ENCODE results near the gene CD37. TPM values are rescaled to one million over a fixed set of nuclear protein-coding genes. Genes with fewer than 3 reads are reported as not detected.
"Not testable (repeated sequence)": the region's sequence is repeated elsewhere in the genome, so short reads cannot be mapped to it uniquely, and the experiment has no call there.

Gene CD37
- total RNA-seq, 1 experiment from 2014 or later = 0.76 TPM

- TF ChIP-seq SP1 (IDR thresholded peaks at IDR 0.05; ENCODE audit: low read depth) (no peak), EGR1 (IDR thresholded peaks at IDR 0.05; ENCODE audit: low read depth) (no peak), REST (IDR thresholded peaks at IDR 0.05; ENCODE audit: low read depth) (no peak), EZH2phosphoT487 (IDR thresholded peaks at IDR 0.05; ENCODE audit: borderline replicate concordance) (no peak), ELF1 (IDR thresholded peaks at IDR 0.05; ENCODE audit: borderline replicate concordance, low read depth) (no peak), CBX3 (IDR thresholded peaks at IDR 0.05; ENCODE audit: low read depth) (no peak), FOSL1 (IDR thresholded peaks at IDR 0.05; ENCODE audit: low read depth) (no peak), ZNF274 (IDR thresholded peaks at IDR 0.05; ENCODE audit: low read depth, low read length) (no peak), ATF3 (IDR thresholded peaks at IDR 0.05) (no peak), JUND (IDR thresholded peaks at IDR 0.05) (no peak)
- H3K9ac ChIP-seq (ENCODE audit: low read length) = no peak overlapping the region
- ATAC-seq = no peak
- no peaks in the 10 kb centered on the region; a peak in 1 of 4 replicates for H3K4me1 ChIP-seq (ENCODE audit: control insufficient read depth in 1 of 2, insufficient read depth in 2 of 2, low read length in 2 of 2)
- no peaks in the 10 kb centered on the region for H3K27me3 ChIP-seq (ENCODE audit: insufficient read depth, low read length)
- no peaks in the 10 kb centered on the region for H3K79me2 ChIP-seq (ENCODE audit: insufficient read depth, low read length)
- H3K9me3 ChIP-seq (ENCODE audit: control insufficient read depth in 1 of 2, insufficient read depth in 1 of 2, low read depth in 1 of 2, low read length in 2 of 2) = peaks cover 8 to 13% of the 10 kb centered on the region in 2 experiments; a peak in 2 of 4 replicates
- H3K27ac ChIP-seq (ENCODE audit: low read depth, low read length) = no peak overlapping the region
- no peak overlapping the region for H3K4me3 ChIP-seq (replicated peaks in 1 of 2; ENCODE audit: low read depth in 1 of 2, low read length in 2 of 2)
- no TSS peak for BruUV-seq (replicated peaks)
- H4K20me1 ChIP-seq (ENCODE audit: insufficient read depth) = no peaks in the 10 kb centered on the region
- CTCF ChIA-PET = no interaction called here
- no peak overlapping the region for H2AFZ ChIP-seq (ENCODE audit: low read depth, low read length, poor library complexity, severe bottlenecking)
- no peak for DNase-seq (ENCODE audit: low read depth, low spot score)
- RAD21 ChIA-PET (ENCODE audit: low non-redundant PET in 1 of 2, low total read pairs in 2 of 2, uncharacterized antibody in 2 of 2, unreplicated experiment in 2 of 2) = no interaction called here
- intact Hi-C loops (cut with micrococcal nuclease) = no loop called here
- no peaks in the 10 kb centered on the region for H3K36me3 ChIP-seq (ENCODE audit: control insufficient read depth in 1 of 2, insufficient read depth in 2 of 2, low read length in 2 of 2)
- H3K4me2 ChIP-seq (ENCODE audit: low read length) = no peak overlapping the region
- POLR2A ChIA-PET = no interaction called here
- no peaks in the 10 kb centered on the region for H3K9me2 ChIP-seq (ENCODE audit: insufficient read depth)
Measured at GRCh38 chr19:49371184-49371583, 36.0 kb downstream of the CD37 start.

DNA sequence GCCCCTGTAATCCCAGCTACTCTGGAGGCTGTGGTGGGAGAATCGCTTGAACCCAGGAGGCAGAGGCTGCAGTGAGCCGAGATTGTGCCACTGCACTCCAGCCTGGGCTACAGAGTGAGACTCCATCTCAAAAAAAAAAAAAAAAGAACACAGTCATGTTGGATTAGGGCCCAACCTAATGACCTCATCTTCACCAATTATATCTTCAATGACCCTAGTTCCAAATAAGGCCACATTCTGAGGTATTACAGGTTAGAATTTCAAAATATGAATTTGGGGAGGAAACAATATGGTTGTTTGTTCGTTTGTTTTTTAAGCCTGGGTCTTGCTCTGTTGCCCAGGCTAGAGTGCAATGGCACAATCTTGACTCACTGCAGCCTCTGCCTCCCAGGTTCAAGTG is 38.0 kb downstream of the CD37 start:
- H3K9ac ChIP-seq (ENCODE audit: low read length); H3K79me2 ChIP-seq (ENCODE audit: insufficient read depth, low read length); POLR2A ChIA-PET; RAD21 ChIA-PET (ENCODE audit: low non-redundant PET in 1 of 2, low total read pairs in 2 of 2, uncharacterized antibody in 2 of 2, unreplicated experiment in 2 of 2); intact Hi-C loops (cut with micrococcal nuclease); H3K9me2 ChIP-seq (ENCODE audit: insufficient read depth); H3K4me1 ChIP-seq (ENCODE audit: control insufficient read depth in 1 of 2, insufficient read depth in 2 of 2, low read length in 2 of 2); H3K27ac ChIP-seq (ENCODE audit: low read depth, low read length); ATAC-seq; H3K27me3 ChIP-seq (ENCODE audit: insufficient read depth, low read length); H3K4me3 ChIP-seq (replicated peaks in 1 of 2; ENCODE audit: low read depth in 1 of 2, low read length in 2 of 2); H4K20me1 ChIP-seq (ENCODE audit: insufficient read depth); H2AFZ ChIP-seq (ENCODE audit: low read depth, low read length, poor library complexity, severe bottlenecking); H3K4me2 ChIP-seq (ENCODE audit: low read length); DNase-seq (ENCODE audit: low read depth, low spot score); H3K36me3 ChIP-seq (ENCODE audit: control insufficient read depth in 1 of 2, insufficient read depth in 2 of 2, low read length in 2 of 2); BruUV-seq (replicated peaks); CTCF ChIA-PET: not testable (repeated sequence)
- peaks cover 8 to 13% of the 10 kb centered on the region in 2 experiments; a peak in 2 of 4 replicates for H3K9me3 ChIP-seq (ENCODE audit: control insufficient read depth in 1 of 2, insufficient read depth in 1 of 2, low read depth in 1 of 2, low read length in 2 of 2)
